GM10847 (cell line): ENCODE results near the gene ABCC8.

Source experiments
- POLR2A ChIP-seq: IDR thresholded peaks from 2 replicates; pipeline ENCODE4 v1.6.1; 2011; ENCODE audit not compliant: insufficient read length; ENCODE audit errors: extremely low read depth

Gene ABCC8

GRCh38 chr11:17384002-17384511 is 92.6 kb downstream of the ABCC8 start:
- no peak for TF ChIP-seq POLR2A

GRCh38 chr11:17383461-17383860 is 93.2 kb downstream of the ABCC8 start:
- no peak for TF ChIP-seq POLR2A

- TF ChIP-seq POLR2A: no peak
Observed at GRCh38 chr11:17382046-17382728, 94.5 kb downstream of the ABCC8 start.

- no peak for TF ChIP-seq POLR2A
Observed at GRCh38 chr11:17381156-17381555, 95.5 kb downstream of the ABCC8 start.

GRCh38 chr11:17379383-17380180 is 97.1 kb downstream of the ABCC8 start:
- no peak for TF ChIP-seq POLR2A

- TF ChIP-seq POLR2A: no peak
Observed at GRCh38 chr11:17378655-17379054, 98.0 kb downstream of the ABCC8 start.

- TF ChIP-seq POLR2A: no peak
Observed at GRCh38 chr11:17376493-17376892, 100.2 kb downstream of the ABCC8 start.

- TF ChIP-seq POLR2A: no peak
Observed at GRCh38 chr11:17375547-17375946, 101.1 kb downstream of the ABCC8 start.

GRCh38 chr11:17371614-17372013 is 105.0 kb downstream of the ABCC8 start:
- TF ChIP-seq POLR2A: no peak

- no peak for TF ChIP-seq POLR2A
Observed at GRCh38 chr11:17369684-17370243, 106.9 kb downstream of the ABCC8 start.

GRCh38 chr11:17369094-17369493 is 107.6 kb downstream of the ABCC8 start:
- no peak for TF ChIP-seq POLR2A

GRCh38 chr11:17368551-17368950 is 108.1 kb downstream of the ABCC8 start:
- TF ChIP-seq POLR2A: no peak

GRCh38 chr11:17366495-17366894 is 110.2 kb downstream of the ABCC8 start:
- TF ChIP-seq POLR2A: no peak

GRCh38 chr11:17354601-17354991 is 122.0 kb downstream of the ABCC8 start:
- no peak for TF ChIP-seq POLR2A

- TF ChIP-seq POLR2A: no peak
Observed at GRCh38 chr11:17353821-17354600, 122.6 kb downstream of the ABCC8 start.
